H9 (cell line): ENCODE results near the gene ADAMTSL3. TPM values are rescaled to one million over a fixed set of nuclear protein-coding genes. Genes with fewer than 3 reads are reported as not detected.

Experiments used
- DNase-seq: peaks from one replicate; pipeline ENCODE4 v3.0.0-alpha.2; 2017
- H2AFZ ChIP-seq: one replicate; pipeline ENCODE4 v1.6.1; 2013; ENCODE audit warnings: mild to moderate bottlenecking, low read length, control low read depth, moderate library complexity
- H2AK5ac ChIP-seq: 2 replicates; pipeline ENCODE4 v1.6.1; 2013; ENCODE audit warnings: low read length, control low read depth, mixed read lengths; ENCODE audit not compliant: insufficient read length
- H2BK120ac ChIP-seq: one replicate; pipeline ENCODE4 v1.6.1; 2013; ENCODE audit warnings: low read depth, mild to moderate bottlenecking, low read length, control low read depth, inconsistent platforms; ENCODE audit not compliant: poor library complexity, severe bottlenecking
- H2BK12ac ChIP-seq: 2 replicates; pipeline ENCODE4 v1.6.1; 2013; ENCODE audit warnings: low read length, control low read depth, mixed read lengths, low read depth; ENCODE audit not compliant: insufficient read length
- H2BK15ac ChIP-seq: 2 replicates; pipeline ENCODE4 v1.6.1; 2013; ENCODE audit warnings: low read depth, low read length, control low read depth
- H2BK20ac ChIP-seq: one replicate; pipeline ENCODE4 v1.6.1; 2013; ENCODE audit warnings: low read depth, mild to moderate bottlenecking, low read length, control low read depth, inconsistent platforms; ENCODE audit not compliant: poor library complexity, severe bottlenecking
- H2BK5ac ChIP-seq: 2 replicates; pipeline ENCODE4 v1.6.1; 2013; ENCODE audit warnings: low read length, control low read depth, mixed read lengths; ENCODE audit not compliant: insufficient read length
- H3K14ac ChIP-seq: 2 replicates; pipeline ENCODE4 v1.6.1; 2013; ENCODE audit warnings: low read length, control low read depth; ENCODE audit not compliant: insufficient read depth
- H3K18ac ChIP-seq: 2 replicates; pipeline ENCODE4 v1.6.1; 2013; ENCODE audit warnings: low read depth, mild to moderate bottlenecking, mixed read lengths, low read length, control low read depth; ENCODE audit not compliant: insufficient read length
- H3K23ac ChIP-seq: 2 replicates; pipeline ENCODE4 v1.6.1; 2013; ENCODE audit warnings: low read length, control low read depth, mixed read lengths, low read depth; ENCODE audit not compliant: insufficient read length
- H3K23me2 ChIP-seq: 2 replicates; pipeline ENCODE4 v1.6.1; 2013; ENCODE audit warnings: low read depth, mild to moderate bottlenecking, mixed read lengths, low read length, control low read depth; ENCODE audit not compliant: insufficient read length, poor library complexity, severe bottlenecking
- H3K27ac ChIP-seq: 2 replicates; pipeline ENCODE4 v1.5.1; 2013; ENCODE audit warnings: low read length, control low read depth, mixed read lengths, low read depth; ENCODE audit not compliant: insufficient read length
- H3K27me3 ChIP-seq: 2 replicates; pipeline ENCODE4 v1.6.1; 2013; ENCODE audit warnings: low read length, control low read depth, inconsistent platforms; ENCODE audit not compliant: insufficient read depth
- H3K4ac ChIP-seq: 2 replicates; pipeline ENCODE4 v1.6.1; 2013; ENCODE audit warnings: low read depth, mild to moderate bottlenecking, control low read depth, inconsistent platforms, low read length, moderate library complexity
- H3K4me1 ChIP-seq: 2 replicates; pipeline ENCODE4 v1.6.1; 2013; ENCODE audit warnings: low read length, control low read depth, inconsistent platforms; ENCODE audit not compliant: insufficient read depth
- H3K4me2 ChIP-seq: 2 replicates; pipeline ENCODE4 v1.6.1; 2013; ENCODE audit warnings: low read length, control low read depth, mixed read lengths; ENCODE audit not compliant: insufficient read length, insufficient read depth
- H3K56ac ChIP-seq: 2 replicates; pipeline ENCODE4 v1.6.1; 2013; ENCODE audit warnings: low read depth, mild to moderate bottlenecking, mixed read lengths, low read length, control low read depth; ENCODE audit not compliant: insufficient read length
- H3K79me1 ChIP-seq: 2 replicates; pipeline ENCODE4 v1.6.1; 2013; ENCODE audit warnings: low read depth, mild to moderate bottlenecking, moderate library complexity, low read length, control low read depth, inconsistent platforms; ENCODE audit not compliant: insufficient read depth, poor library complexity, severe bottlenecking
- H3K79me2 ChIP-seq: 2 replicates; pipeline ENCODE4 v1.6.1; 2013; ENCODE audit warnings: low read length, control low read depth, inconsistent platforms; ENCODE audit not compliant: insufficient read depth
- H3K9ac ChIP-seq: 2 replicates; pipeline ENCODE4 v1.6.1; 2013; ENCODE audit warnings: low read length, control low read depth, mixed read lengths; ENCODE audit not compliant: insufficient read length; ENCODE audit errors: extremely low read depth
- H3K9me3 ChIP-seq: one replicate; pipeline ENCODE4 v1.6.1; 2013; ENCODE audit warnings: low read depth, low read length, inconsistent platforms; ENCODE audit not compliant: control insufficient read depth
- H3T11ph ChIP-seq: one replicate; pipeline ENCODE4 v1.6.1; 2013; ENCODE audit warnings: mild to moderate bottlenecking, low read length, control low read depth, inconsistent platforms
- H4K20me1 ChIP-seq: one replicate; pipeline ENCODE4 v1.6.1; 2013; ENCODE audit not compliant: control insufficient read depth, insufficient read length, insufficient read depth
- H4K5ac ChIP-seq: 2 replicates; pipeline ENCODE4 v1.6.1; 2013; ENCODE audit warnings: low read depth, mild to moderate bottlenecking, mixed read lengths, low read length, control low read depth; ENCODE audit not compliant: insufficient read length
- H4K8ac ChIP-seq: replicated peaks from 2 replicates; pipeline ENCODE4 v1.6.1; 2013; ENCODE audit warnings: low read length, control low read depth, mixed read lengths, low read depth; ENCODE audit not compliant: insufficient read length
- H4K91ac ChIP-seq: 2 replicates; pipeline ENCODE4 v1.6.1; 2013; ENCODE audit warnings: low read depth, mild to moderate bottlenecking, moderate library complexity, mixed read lengths, low read length, control low read depth; ENCODE audit not compliant: insufficient read length
- H3K27ac Mint-ChIP-seq, 3 experiments: 2 replicates in 2 of 3; 3 replicates in 1 of 3; pipeline ENCODE4 v1.8.0; 2020 to 2021; ENCODE audit warnings: mixed read lengths in 3 of 3, mild to moderate bottlenecking in 1 of 3, moderate library complexity in 1 of 3
- H3K27me3 Mint-ChIP-seq: 2 replicates; pipeline ENCODE4 v1.8.0; 2021; ENCODE audit warnings: low read depth, mild to moderate bottlenecking, moderate library complexity, mixed read lengths
- H3K36me3 Mint-ChIP-seq, 3 experiments: 2 replicates in 2 of 3; 3 replicates in 1 of 3; pipeline ENCODE4 v1.8.0; 2020 to 2021; ENCODE audit warnings: low read depth in 3 of 3, mixed read lengths in 3 of 3; ENCODE audit not compliant: insufficient read depth in 1 of 3
- H3K4me1 Mint-ChIP-seq, 2 experiments: 2 replicates each; pipeline ENCODE4 v1.8.0; 2020; ENCODE audit warnings: mixed read lengths in 2 of 2
- H3K4me3 Mint-ChIP-seq, 2 experiments: 2 replicates in 1 of 2; 3 replicates in 1 of 2; pipeline ENCODE4 v1.8.0; 2020 to 2021; ENCODE audit warnings: mild to moderate bottlenecking in 2 of 2, mixed read lengths in 2 of 2, moderate library complexity in 1 of 2
- H3K9me3 Mint-ChIP-seq, 2 experiments: 2 replicates in 1 of 2; 3 replicates in 1 of 2; pipeline ENCODE4 v1.8.0; 2020; ENCODE audit warnings: mild to moderate bottlenecking in 2 of 2, mixed read lengths in 2 of 2, moderate library complexity in 1 of 2
- WGBS: extraction: QIAGEN DNeasy Blood & Tissue Kit; methylation state at CpG from one replicate; pipeline ENCODE4 v1.1.7; 2013; ENCODE audit warnings: missing lambda C conversion rate, low lambda C conversion rate, mixed read lengths; ENCODE audit not compliant: insufficient read length; ENCODE audit errors: extremely low coverage; 5-methylcytosine and 5-hydroxymethylcytosine counted together
- total RNA-seq: library from RNA; stranded (reverse); gene quantifications from 2 replicates; pipeline ENCODE4 v1.2.1, GENCODE V29; 2021
- TF ChIP-seq, protein P1 (sequence below): fragments of 200-600 bp; sonication (generic); conservative IDR thresholded peaks from 3 replicates; pipeline ENCODE4 v1.8.0; 2021; ENCODE audit warnings: antibody characterized with exemption, mild to moderate bottlenecking

Gene ADAMTSL3
- total RNA-seq, 1 experiment from 2014 or later = 0.39 TPM

DNA sequence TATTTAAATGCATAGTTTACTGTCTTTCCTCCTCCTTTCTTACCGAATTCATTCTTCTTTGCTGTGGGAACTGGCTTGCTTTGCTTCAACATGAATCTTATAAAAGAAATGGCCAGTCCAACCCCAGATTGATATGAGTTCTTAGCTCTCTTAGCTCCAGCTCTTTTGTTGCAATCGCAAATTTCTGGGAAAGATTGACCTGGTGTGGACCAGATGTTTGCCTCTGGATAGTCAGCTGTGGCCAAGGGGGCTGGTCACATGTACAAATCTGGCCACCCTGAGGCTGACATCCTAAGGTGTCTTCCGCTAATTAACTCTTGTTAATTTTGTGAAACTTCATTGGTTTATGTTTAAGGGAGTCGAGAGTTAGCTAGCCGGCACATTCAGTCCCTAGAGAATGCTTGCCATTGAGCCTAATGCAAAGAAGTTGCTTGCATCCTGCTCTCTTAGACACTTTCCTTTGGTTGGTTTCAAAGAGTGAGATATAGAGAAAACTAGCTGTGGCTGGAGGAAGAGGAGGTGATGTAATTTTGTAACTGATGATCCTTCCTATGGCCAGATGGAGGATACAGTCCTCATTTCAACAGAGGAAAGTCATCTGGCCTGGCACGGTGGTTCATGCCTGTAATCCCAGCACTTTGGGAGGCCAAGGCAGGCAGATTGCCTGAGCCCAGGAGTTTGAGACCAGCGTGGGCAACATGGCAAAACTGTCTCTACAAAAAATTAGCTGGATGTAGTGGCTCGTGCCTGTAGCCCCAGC is 162.4 kb downstream of the ADAMTSL3 start:
- Histone ChIP-seq H3K9me3 (no peaks in the 10 kb centered on the region), H4K5ac (no peak overlapping the region), H3K4me2 (no peak overlapping the region), H3K79me2 (no peaks in the 10 kb centered on the region), H3K27ac (no peak overlapping the region), H3K9ac (no peak overlapping the region), H2BK12ac (no peak overlapping the region), H4K8ac (no peak overlapping the region), H3K27me3 (no peaks in the 10 kb centered on the region), H3T11ph (no peak overlapping the region), H4K20me1 (no peaks in the 10 kb centered on the region), H3K14ac (no peak overlapping the region; the same call in 1 of the 2 replicates), H3K18ac (no peak overlapping the region), H2BK120ac (no peak overlapping the region), H4K91ac (no peak overlapping the region), H3K23ac (no peak overlapping the region), H3K79me1 (no peaks in the 10 kb centered on the region), H2BK5ac (no peak overlapping the region), H2AFZ (no peak overlapping the region), H2AK5ac (no peak overlapping the region), H3K4me1 (no peaks in the 10 kb centered on the region), H2BK15ac (no peak overlapping the region), H3K23me2 (no peaks in the 10 kb centered on the region), H3K4ac (no peak overlapping the region), H2BK20ac (no peak overlapping the region), H3K56ac (no peak overlapping the region)
- TF ChIP-seq, protein P1, sequence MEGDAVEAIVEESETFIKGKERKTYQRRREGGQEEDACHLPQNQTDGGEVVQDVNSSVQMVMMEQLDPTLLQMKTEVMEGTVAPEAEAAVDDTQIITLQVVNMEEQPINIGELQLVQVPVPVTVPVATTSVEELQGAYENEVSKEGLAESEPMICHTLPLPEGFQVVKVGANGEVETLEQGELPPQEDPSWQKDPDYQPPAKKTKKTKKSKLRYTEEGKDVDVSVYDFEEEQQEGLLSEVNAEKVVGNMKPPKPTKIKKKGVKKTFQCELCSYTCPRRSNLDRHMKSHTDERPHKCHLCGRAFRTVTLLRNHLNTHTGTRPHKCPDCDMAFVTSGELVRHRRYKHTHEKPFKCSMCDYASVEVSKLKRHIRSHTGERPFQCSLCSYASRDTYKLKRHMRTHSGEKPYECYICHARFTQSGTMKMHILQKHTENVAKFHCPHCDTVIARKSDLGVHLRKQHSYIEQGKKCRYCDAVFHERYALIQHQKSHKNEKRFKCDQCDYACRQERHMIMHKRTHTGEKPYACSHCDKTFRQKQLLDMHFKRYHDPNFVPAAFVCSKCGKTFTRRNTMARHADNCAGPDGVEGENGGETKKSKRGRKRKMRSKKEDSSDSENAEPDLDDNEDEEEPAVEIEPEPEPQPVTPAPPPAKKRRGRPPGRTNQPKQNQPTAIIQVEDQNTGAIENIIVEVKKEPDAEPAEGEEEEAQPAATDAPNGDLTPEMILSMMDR = no peak
- H3K4me1 Mint-ChIP-seq = no peaks in the 10 kb centered on the region
- H3K4me3 Mint-ChIP-seq = no peak overlapping the region
- peaks cover 0 to 6% of the 10 kb centered on the region in 2 experiments; a peak in 2 of 5 replicates for H3K9me3 Mint-ChIP-seq
- DNase-seq = no peak
- no peak overlapping the region for H3K27ac Mint-ChIP-seq
- H3K36me3 Mint-ChIP-seq = no peaks in the 10 kb centered on the region
- no CpG with 5 or more reads among the region's 8 CpGs for WGBS
- H3K27me3 Mint-ChIP-seq = no peaks in the 10 kb centered on the region
